ENCODE results near the gene ADAR.

DNA sequence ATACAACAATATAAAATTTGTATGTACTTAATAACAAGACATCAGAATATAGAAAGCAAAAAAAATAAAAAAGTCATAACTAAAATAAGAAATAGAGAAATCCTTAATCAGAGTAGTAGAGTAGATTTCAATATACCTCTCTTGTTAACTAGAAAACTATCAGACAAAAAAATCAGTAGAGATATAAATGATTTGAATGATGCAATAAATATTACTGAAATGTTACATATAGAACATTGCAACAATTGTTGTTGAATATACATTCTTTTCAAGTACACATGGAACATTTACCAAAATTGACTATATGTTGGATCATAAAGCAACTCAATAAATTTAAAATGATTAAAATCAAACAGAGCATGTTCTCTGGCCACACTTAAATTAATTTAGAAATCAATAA is 31.9 kb upstream of the ADAR start:
- TF ChIP-seq, protein P1, sequence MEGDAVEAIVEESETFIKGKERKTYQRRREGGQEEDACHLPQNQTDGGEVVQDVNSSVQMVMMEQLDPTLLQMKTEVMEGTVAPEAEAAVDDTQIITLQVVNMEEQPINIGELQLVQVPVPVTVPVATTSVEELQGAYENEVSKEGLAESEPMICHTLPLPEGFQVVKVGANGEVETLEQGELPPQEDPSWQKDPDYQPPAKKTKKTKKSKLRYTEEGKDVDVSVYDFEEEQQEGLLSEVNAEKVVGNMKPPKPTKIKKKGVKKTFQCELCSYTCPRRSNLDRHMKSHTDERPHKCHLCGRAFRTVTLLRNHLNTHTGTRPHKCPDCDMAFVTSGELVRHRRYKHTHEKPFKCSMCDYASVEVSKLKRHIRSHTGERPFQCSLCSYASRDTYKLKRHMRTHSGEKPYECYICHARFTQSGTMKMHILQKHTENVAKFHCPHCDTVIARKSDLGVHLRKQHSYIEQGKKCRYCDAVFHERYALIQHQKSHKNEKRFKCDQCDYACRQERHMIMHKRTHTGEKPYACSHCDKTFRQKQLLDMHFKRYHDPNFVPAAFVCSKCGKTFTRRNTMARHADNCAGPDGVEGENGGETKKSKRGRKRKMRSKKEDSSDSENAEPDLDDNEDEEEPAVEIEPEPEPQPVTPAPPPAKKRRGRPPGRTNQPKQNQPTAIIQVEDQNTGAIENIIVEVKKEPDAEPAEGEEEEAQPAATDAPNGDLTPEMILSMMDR (IDR thresholded peaks at IDR 0.05): no peak
- TF ChIP-seq POLR2A (IDR thresholded peaks at IDR 0.05): no peak
